H9 (cell line): ENCODE data around the gene KRTAP19-8. TPM values are rescaled to one million over a fixed set of nuclear protein-coding genes. Genes with fewer than 3 reads are reported as not detected.

Experiments
- DNase-seq: peaks from one replicate; pipeline ENCODE4 v3.0.0-alpha.2; 2017
- H2AFZ ChIP-seq: one replicate; pipeline ENCODE4 v1.6.1; 2013; ENCODE audit warnings: mild to moderate bottlenecking, low read length, control low read depth, moderate library complexity
- H2AK5ac ChIP-seq: 2 replicates; pipeline ENCODE4 v1.6.1; 2013; ENCODE audit warnings: low read length, control low read depth, mixed read lengths; ENCODE audit not compliant: insufficient read length
- H2BK120ac ChIP-seq: one replicate; pipeline ENCODE4 v1.6.1; 2013; ENCODE audit warnings: low read depth, mild to moderate bottlenecking, low read length, control low read depth, inconsistent platforms; ENCODE audit not compliant: poor library complexity, severe bottlenecking
- H2BK12ac ChIP-seq: 2 replicates; pipeline ENCODE4 v1.6.1; 2013; ENCODE audit warnings: low read length, control low read depth, mixed read lengths, low read depth; ENCODE audit not compliant: insufficient read length
- H2BK15ac ChIP-seq: 2 replicates; pipeline ENCODE4 v1.6.1; 2013; ENCODE audit warnings: low read depth, low read length, control low read depth
- H2BK20ac ChIP-seq: one replicate; pipeline ENCODE4 v1.6.1; 2013; ENCODE audit warnings: low read depth, mild to moderate bottlenecking, low read length, control low read depth, inconsistent platforms; ENCODE audit not compliant: poor library complexity, severe bottlenecking
- H2BK5ac ChIP-seq: 2 replicates; pipeline ENCODE4 v1.6.1; 2013; ENCODE audit warnings: low read length, control low read depth, mixed read lengths; ENCODE audit not compliant: insufficient read length
- H3K14ac ChIP-seq: 2 replicates; pipeline ENCODE4 v1.6.1; 2013; ENCODE audit warnings: low read length, control low read depth; ENCODE audit not compliant: insufficient read depth
- H3K18ac ChIP-seq: 2 replicates; pipeline ENCODE4 v1.6.1; 2013; ENCODE audit warnings: low read depth, mild to moderate bottlenecking, mixed read lengths, low read length, control low read depth; ENCODE audit not compliant: insufficient read length
- H3K23ac ChIP-seq: 2 replicates; pipeline ENCODE4 v1.6.1; 2013; ENCODE audit warnings: low read length, control low read depth, mixed read lengths, low read depth; ENCODE audit not compliant: insufficient read length
- H3K23me2 ChIP-seq: 2 replicates; pipeline ENCODE4 v1.6.1; 2013; ENCODE audit warnings: low read depth, mild to moderate bottlenecking, mixed read lengths, low read length, control low read depth; ENCODE audit not compliant: insufficient read length, poor library complexity, severe bottlenecking
- H3K27ac ChIP-seq: 2 replicates; pipeline ENCODE4 v1.5.1; 2013; ENCODE audit warnings: low read length, control low read depth, mixed read lengths, low read depth; ENCODE audit not compliant: insufficient read length
- H3K27me3 ChIP-seq: 2 replicates; pipeline ENCODE4 v1.6.1; 2013; ENCODE audit warnings: low read length, control low read depth, inconsistent platforms; ENCODE audit not compliant: insufficient read depth
- H3K4ac ChIP-seq: 2 replicates; pipeline ENCODE4 v1.6.1; 2013; ENCODE audit warnings: low read depth, mild to moderate bottlenecking, control low read depth, inconsistent platforms, low read length, moderate library complexity
- H3K4me1 ChIP-seq: 2 replicates; pipeline ENCODE4 v1.6.1; 2013; ENCODE audit warnings: low read length, control low read depth, inconsistent platforms; ENCODE audit not compliant: insufficient read depth
- H3K4me2 ChIP-seq: 2 replicates; pipeline ENCODE4 v1.6.1; 2013; ENCODE audit warnings: low read length, control low read depth, mixed read lengths; ENCODE audit not compliant: insufficient read length, insufficient read depth
- H3K56ac ChIP-seq: 2 replicates; pipeline ENCODE4 v1.6.1; 2013; ENCODE audit warnings: low read depth, mild to moderate bottlenecking, mixed read lengths, low read length, control low read depth; ENCODE audit not compliant: insufficient read length
- H3K79me1 ChIP-seq: 2 replicates; pipeline ENCODE4 v1.6.1; 2013; ENCODE audit warnings: low read depth, mild to moderate bottlenecking, moderate library complexity, low read length, control low read depth, inconsistent platforms; ENCODE audit not compliant: insufficient read depth, poor library complexity, severe bottlenecking
- H3K79me2 ChIP-seq: 2 replicates; pipeline ENCODE4 v1.6.1; 2013; ENCODE audit warnings: low read length, control low read depth, inconsistent platforms; ENCODE audit not compliant: insufficient read depth
- H3K9ac ChIP-seq: 2 replicates; pipeline ENCODE4 v1.6.1; 2013; ENCODE audit warnings: low read length, control low read depth, mixed read lengths; ENCODE audit not compliant: insufficient read length; ENCODE audit errors: extremely low read depth
- H3K9me3 ChIP-seq: one replicate; pipeline ENCODE4 v1.6.1; 2013; ENCODE audit warnings: low read depth, low read length, inconsistent platforms; ENCODE audit not compliant: control insufficient read depth
- H3T11ph ChIP-seq: one replicate; pipeline ENCODE4 v1.6.1; 2013; ENCODE audit warnings: mild to moderate bottlenecking, low read length, control low read depth, inconsistent platforms
- H4K20me1 ChIP-seq: one replicate; pipeline ENCODE4 v1.6.1; 2013; ENCODE audit not compliant: control insufficient read depth, insufficient read length, insufficient read depth
- H4K5ac ChIP-seq: 2 replicates; pipeline ENCODE4 v1.6.1; 2013; ENCODE audit warnings: low read depth, mild to moderate bottlenecking, mixed read lengths, low read length, control low read depth; ENCODE audit not compliant: insufficient read length
- H4K8ac ChIP-seq: replicated peaks from 2 replicates; pipeline ENCODE4 v1.6.1; 2013; ENCODE audit warnings: low read length, control low read depth, mixed read lengths, low read depth; ENCODE audit not compliant: insufficient read length
- H4K91ac ChIP-seq: 2 replicates; pipeline ENCODE4 v1.6.1; 2013; ENCODE audit warnings: low read depth, mild to moderate bottlenecking, moderate library complexity, mixed read lengths, low read length, control low read depth; ENCODE audit not compliant: insufficient read length
- H3K27ac Mint-ChIP-seq, 3 experiments: 2 replicates in 2 of 3; 3 replicates in 1 of 3; pipeline ENCODE4 v1.8.0; 2020 to 2021; ENCODE audit warnings: mixed read lengths in 3 of 3, mild to moderate bottlenecking in 1 of 3, moderate library complexity in 1 of 3
- H3K27me3 Mint-ChIP-seq: 2 replicates; pipeline ENCODE4 v1.8.0; 2021; ENCODE audit warnings: low read depth, mild to moderate bottlenecking, moderate library complexity, mixed read lengths
- H3K36me3 Mint-ChIP-seq, 3 experiments: 2 replicates in 2 of 3; 3 replicates in 1 of 3; pipeline ENCODE4 v1.8.0; 2020 to 2021; ENCODE audit warnings: low read depth in 3 of 3, mixed read lengths in 3 of 3; ENCODE audit not compliant: insufficient read depth in 1 of 3
- H3K4me1 Mint-ChIP-seq, 2 experiments: 2 replicates each; pipeline ENCODE4 v1.8.0; 2020; ENCODE audit warnings: mixed read lengths in 2 of 2
- H3K4me3 Mint-ChIP-seq, 2 experiments: 2 replicates in 1 of 2; 3 replicates in 1 of 2; pipeline ENCODE4 v1.8.0; 2020 to 2021; ENCODE audit warnings: mild to moderate bottlenecking in 2 of 2, mixed read lengths in 2 of 2, moderate library complexity in 1 of 2
- H3K9me3 Mint-ChIP-seq, 2 experiments: 2 replicates in 1 of 2; 3 replicates in 1 of 2; pipeline ENCODE4 v1.8.0; 2020; ENCODE audit warnings: mild to moderate bottlenecking in 2 of 2, mixed read lengths in 2 of 2, moderate library complexity in 1 of 2
- CTCF ChIP-seq: fragments of 200-600 bp; sonication (generic); conservative IDR thresholded peaks from 3 replicates; pipeline ENCODE4 v1.8.0; 2021; ENCODE audit warnings: antibody characterized with exemption, mild to moderate bottlenecking
- WGBS: extraction: QIAGEN DNeasy Blood & Tissue Kit; methylation state at CpG from one replicate; pipeline ENCODE4 v1.1.7; 2013; ENCODE audit warnings: missing lambda C conversion rate, low lambda C conversion rate, mixed read lengths; ENCODE audit not compliant: insufficient read length; ENCODE audit errors: extremely low coverage; 5-methylcytosine and 5-hydroxymethylcytosine counted together
- total RNA-seq: library from RNA; stranded (reverse); gene quantifications from 2 replicates; pipeline ENCODE4 v1.2.1, GENCODE V29; 2021

KRTAP19-8 gene
- total RNA-seq, 1 experiment from 2014 or later = not detected

- Mint-ChIP-seq H3K4me1 (peaks cover 3 to 4% of the 10 kb centered on the region in 2 experiments; a peak in 1 of 4 replicates), H3K9me3 (no peaks in the 10 kb centered on the region), H3K27ac (no peak overlapping the region), H3K36me3 (no peaks in the 10 kb centered on the region), H3K27me3 (no peaks in the 10 kb centered on the region), H3K4me3 (no peak overlapping the region)
- no peak overlapping the region for H3K27ac ChIP-seq
- no peaks in the 10 kb centered on the region for H3K23me2 ChIP-seq
- H3K56ac ChIP-seq = no peak overlapping the region
- no peak overlapping the region for H2BK20ac ChIP-seq
- H4K91ac ChIP-seq = no peak overlapping the region
- DNase-seq = no peak
- no peak overlapping the region for H4K5ac ChIP-seq
- H4K20me1 ChIP-seq = no peaks in the 10 kb centered on the region
- no peak overlapping the region for H2AK5ac ChIP-seq
- H3K14ac ChIP-seq = no peak overlapping the region
- H2BK5ac ChIP-seq = no peak overlapping the region
- H2BK120ac ChIP-seq = no peak overlapping the region
- H3K79me2 ChIP-seq = no peaks in the 10 kb centered on the region
- H3K9me3 ChIP-seq = no peaks in the 10 kb centered on the region
- no peak overlapping the region for H3T11ph ChIP-seq
- H3K18ac ChIP-seq = no peak overlapping the region
- no peak overlapping the region for H2BK12ac ChIP-seq
- H3K9ac ChIP-seq = no peak overlapping the region
- no peak overlapping the region for H3K4me2 ChIP-seq
- H2BK15ac ChIP-seq = no peak overlapping the region
- no peaks in the 10 kb centered on the region for H3K79me1 ChIP-seq
- H2AFZ ChIP-seq = no peak overlapping the region
- H3K23ac ChIP-seq = no peak overlapping the region
- H4K8ac ChIP-seq = no peak overlapping the region
- no CpG with 5 or more reads among the region's 5 CpGs for WGBS
- no peaks in the 10 kb centered on the region for H3K27me3 ChIP-seq
- H3K4me1 ChIP-seq = no peaks in the 10 kb centered on the region
- H3K4ac ChIP-seq = no peak overlapping the region
- no peak for TF ChIP-seq CTCF
These were observed 43.3 kb downstream of the KRTAP19-8 start for GRCh38 chr21:30994932-30995331.
